ENCODE measurements around the gene NFASC.

NFASC gene

GRCh38 chr1:204859861-204860267 is 10.8 kb upstream of the NFASC start:
- peak; percentile 19 for DNase-seq (ENCODE audit: low spot score)

- no peak for DNase-seq (ENCODE audit: low spot score)
Observed at GRCh38 chr1:204863024-204863423, 7.6 kb upstream of the NFASC start.

GRCh38 chr1:204863730-204864129 is 6.9 kb upstream of the NFASC start:
- no peak for DNase-seq (ENCODE audit: low spot score)

DNA sequence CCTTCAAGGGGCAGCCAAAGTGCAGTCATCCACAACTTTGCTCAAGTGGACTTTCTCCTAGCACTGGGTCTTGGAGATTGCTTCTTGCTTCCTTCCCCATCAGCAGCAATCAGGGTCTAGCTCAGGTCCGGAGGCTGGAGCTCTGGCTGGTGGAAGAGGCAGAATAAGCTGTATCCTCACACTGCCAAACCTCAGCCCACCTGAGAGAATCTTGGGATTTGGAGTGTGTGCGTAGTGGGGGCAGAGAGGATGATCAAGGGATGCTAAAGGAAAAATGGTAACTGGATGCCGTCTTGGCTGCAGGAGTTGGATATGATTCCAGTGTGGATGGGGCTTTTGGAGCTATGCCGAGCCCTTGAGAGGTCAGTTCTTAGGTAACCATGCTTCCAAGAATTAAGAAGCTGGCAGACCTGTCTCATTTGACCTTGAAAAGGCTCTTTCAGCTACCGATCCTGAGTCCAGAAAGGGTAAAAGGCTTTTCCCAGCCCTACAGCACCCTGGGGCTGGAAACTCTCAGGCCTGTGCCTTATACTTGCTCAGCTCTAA is 4.5 kb upstream of the NFASC start:
- DNase-seq (ENCODE audit: low spot score) = no peak

- no peak for DNase-seq (ENCODE audit: low spot score)
Observed at GRCh38 chr1:204867203-204867602, 3.5 kb upstream of the NFASC start.

GRCh38 chr1:204867666-204868339 is 2.9 kb upstream of the NFASC start:
- no peak for DNase-seq (ENCODE audit: low spot score)

- no peak for DNase-seq (ENCODE audit: low spot score)
Observed at GRCh38 chr1:204868340-204868700, 2.3 kb upstream of the NFASC start.

DNA sequence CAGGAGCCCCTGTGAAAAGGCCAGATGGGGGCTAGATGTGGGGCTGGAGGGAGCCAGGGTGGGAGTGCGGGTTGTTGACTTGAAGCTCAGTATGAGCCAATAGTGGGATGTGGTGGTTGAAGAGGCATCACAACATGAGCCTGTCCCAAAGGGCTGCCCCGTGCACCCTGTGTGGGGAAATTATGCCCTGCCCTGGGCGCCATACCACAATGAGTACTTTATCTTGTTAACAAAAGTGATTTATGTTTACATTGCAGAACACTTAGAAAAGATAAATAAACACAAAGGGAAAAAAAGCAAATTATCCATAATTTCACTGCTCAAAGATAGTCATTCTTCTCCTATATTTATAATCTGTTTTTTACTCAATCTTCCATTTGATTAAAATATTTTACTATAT is 1.6 kb upstream of the NFASC start:
- DNase-seq (ENCODE audit: low spot score) = no peak

DNA sequence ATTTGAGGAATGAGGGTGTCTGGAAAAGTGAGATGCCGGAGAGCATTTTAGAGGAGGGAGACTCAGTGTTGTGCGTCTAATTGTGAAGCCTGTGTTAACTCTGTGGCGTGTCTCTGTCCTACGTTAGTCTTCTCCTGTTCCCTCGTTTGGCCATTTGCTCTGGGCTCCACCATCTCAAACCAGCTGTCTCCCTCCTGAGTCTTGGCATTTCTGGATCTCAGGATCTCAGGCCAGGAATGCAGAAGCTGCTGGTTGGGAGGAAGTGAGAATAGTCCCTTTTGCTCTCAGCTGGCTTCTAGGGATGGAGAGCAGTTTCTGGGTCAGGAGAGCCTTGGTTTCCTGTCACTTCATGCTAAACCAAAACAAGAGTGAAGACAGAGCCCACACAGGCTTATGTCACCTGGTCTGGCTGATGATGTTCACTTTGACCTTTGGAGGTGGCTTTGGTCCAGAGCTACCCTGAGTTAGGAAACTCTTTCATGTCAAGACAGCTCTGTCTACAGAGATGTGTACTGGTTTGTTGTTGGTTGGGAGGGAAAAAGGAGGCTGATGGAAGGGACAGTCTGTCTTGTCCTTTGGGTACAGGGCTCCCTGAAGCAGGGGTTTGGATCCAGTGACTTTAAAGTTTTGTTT is 859 bp downstream of the NFASC start:
- no peak for DNase-seq (ENCODE audit: low spot score)

GRCh38 chr1:204872262-204872881 is 1.7 kb downstream of the NFASC start:
- DNase-seq (ENCODE audit: low spot score) = peak; percentile 55

GRCh38 chr1:204873176-204873575 is 2.5 kb downstream of the NFASC start:
- no peak for DNase-seq (ENCODE audit: low spot score)

DNA sequence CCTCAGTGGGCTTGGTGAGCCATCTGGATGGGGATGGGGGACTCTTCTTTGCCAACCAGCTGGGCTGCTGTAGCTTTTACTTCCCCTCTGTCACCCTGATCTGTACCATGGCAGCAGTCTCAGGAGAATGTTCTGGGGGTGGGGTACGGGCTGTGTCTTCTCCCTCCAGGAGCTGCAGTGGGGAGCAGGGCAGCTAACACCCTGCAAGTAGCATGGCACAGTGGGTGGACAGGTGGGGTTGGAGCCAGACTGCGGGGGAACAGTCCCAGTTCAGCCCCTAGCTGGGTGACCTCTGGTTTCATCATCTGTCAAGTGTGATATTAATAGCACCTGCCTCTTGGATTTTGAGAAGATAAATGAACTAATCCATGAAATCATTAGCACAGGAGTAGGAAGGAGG is 3.1 kb downstream of the NFASC start:
- no peak for DNase-seq (ENCODE audit: low spot score)

DNA sequence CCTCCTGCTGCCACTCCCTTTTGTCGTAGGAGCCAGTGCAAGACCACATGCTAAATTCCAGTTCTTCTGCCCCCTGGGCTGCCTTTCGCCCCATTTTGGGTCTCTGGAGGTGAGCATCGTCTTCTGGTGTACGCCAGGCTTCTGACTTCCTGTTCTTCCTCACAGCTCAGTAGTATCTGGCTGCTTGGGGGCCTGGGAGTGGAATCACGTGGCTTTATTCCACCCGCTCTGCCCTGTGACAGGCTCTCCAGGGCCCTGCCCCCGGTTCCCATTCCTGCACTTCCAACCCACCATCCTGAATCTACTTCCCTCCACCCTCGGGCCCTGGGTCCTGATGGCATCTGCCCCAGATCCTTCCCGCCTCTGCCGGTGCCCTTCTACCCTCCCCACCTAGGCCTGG is 3.6 kb downstream of the NFASC start:
- no peak for DNase-seq (ENCODE audit: low spot score)

DNA sequence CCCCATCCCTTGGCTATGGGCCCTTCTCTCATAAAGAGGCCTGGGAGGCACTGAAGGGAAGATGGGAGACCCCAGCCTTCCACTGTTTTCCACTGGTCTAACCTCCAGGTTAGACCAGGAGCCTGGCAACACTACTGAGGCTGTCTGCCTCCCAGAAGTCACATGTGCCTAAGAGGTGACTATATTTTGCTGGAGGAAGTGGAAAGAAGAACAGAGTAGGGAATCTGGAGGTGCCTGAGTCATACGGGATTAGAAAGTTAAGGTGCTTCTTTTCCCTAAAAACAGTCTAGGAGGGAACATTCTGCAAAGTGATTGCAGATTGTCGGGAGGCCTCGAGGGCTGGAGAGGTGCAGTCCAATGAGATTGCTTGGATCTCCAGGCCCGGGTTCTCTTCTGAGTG is 4.6 kb downstream of the NFASC start:
- DNase-seq (ENCODE audit: low spot score) = no peak

GRCh38 chr1:204878621-204879234 is 8.1 kb downstream of the NFASC start:
- DNase-seq (ENCODE audit: low spot score) = no peak

- DNase-seq (ENCODE audit: low spot score) = no peak
Observed at GRCh38 chr1:204879351-204879750, 8.7 kb downstream of the NFASC start.

GRCh38 chr1:204880906-204881305 is 10.2 kb downstream of the NFASC start:
- no peak for DNase-seq (ENCODE audit: low spot score)

- no peak for DNase-seq (ENCODE audit: low spot score)
Observed at GRCh38 chr1:204882479-204882878, 11.8 kb downstream of the NFASC start.

DNA sequence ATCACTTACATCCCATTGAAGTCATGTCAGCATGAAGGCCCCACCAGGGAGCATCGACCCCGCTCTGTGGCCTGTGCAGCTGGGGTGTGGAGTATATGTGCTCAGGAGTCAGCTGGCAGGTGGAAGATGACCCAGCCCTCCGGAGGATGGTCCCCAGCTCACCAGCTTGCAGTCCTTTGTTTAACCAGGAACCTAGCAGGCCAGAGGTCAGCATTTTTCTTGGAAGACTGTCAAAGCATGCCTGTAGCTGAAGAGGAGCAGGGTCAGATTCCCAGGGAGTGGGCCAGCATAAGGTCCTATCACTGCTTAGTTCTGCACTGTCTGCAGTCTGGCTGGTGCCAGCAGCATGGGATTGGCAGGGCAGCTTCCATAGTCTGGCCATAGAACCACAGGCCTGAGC is 12.7 kb downstream of the NFASC start:
- no peak for DNase-seq (ENCODE audit: low spot score)

DNA sequence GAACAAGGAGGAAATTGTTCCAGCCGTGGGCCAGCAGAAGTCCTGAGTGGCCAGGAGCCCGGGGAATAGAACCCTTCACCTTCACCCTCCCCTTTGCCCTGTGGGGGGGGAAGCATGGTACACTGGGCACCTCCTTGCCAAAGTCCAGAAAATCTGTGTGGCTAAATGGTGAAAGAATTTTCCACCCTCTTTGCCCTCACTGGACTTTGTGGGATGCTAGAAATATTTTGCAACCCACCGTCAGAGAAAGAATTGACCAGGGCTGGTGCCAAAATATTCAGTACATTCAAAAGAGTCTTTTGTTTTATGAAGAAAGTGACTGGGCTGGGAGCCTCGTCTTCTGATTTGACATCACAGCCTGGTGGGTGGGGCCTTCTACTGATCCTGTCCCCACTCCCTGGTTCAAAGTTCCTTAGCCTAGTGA is 14.6 kb downstream of the NFASC start:
- peak; percentile 71 for DNase-seq (ENCODE audit: low spot score)

GRCh38 chr1:204885790-204886189 is 15.1 kb downstream of the NFASC start:
- DNase-seq (ENCODE audit: low spot score) = no peak

GRCh38 chr1:204887846-204888245 is 17.2 kb downstream of the NFASC start:
- no peak for DNase-seq (ENCODE audit: low spot score)

- peak; percentile 31 for DNase-seq (ENCODE audit: low spot score)
Observed at GRCh38 chr1:204888294-204888693, 17.6 kb downstream of the NFASC start.

Measured in GM03348 (cell line).